ENCODE data around the gene FOXD2.
"Not testable (repeated sequence)": the region's sequence is repeated elsewhere in the genome, so short reads cannot be mapped to it uniquely, and the experiment has no call there.

FOXD2 gene

DNA sequence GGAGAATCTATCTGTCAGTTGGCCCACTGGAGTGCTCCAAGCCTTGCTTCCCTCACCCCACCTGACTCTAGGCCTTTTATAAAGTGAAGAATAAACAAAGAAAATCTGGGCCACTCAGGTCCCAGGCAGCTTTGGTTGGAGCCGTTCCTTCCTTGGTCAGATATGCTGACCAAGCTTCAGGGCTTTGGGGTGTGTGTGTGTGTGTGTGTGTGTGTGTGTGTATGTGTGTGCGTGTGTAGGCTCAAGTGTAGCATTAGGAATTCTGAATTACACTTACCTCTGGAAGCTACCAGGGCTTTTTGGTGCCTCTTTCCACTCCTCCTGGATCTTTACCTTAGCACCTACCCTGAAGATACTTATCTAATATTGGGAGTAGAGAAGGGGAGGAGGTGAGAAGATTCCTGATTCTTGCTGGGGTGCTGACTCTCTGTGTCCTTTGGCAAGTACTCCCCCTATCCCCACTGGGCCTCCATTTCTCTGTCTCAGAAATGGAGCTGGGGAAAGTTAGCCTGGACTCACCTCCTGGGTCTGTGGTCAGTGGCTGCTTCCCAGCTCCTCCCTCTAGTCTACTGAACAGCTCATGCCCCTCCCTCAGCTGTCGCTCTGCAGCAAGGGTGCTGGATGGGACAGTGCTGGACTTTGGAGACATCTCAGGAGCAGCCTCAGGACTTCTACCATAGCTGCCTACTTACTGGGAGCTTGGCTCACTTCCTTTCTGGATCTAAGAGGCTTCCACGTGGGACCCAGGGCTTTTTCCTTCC lies 10.8 kb downstream of the FOXD2 start:
- no peak for DNase-seq (ENCODE audit: low read depth)
- H3K4me3 ChIP-seq (ENCODE audit: control insufficient read depth, low read depth, low read length), result no peak overlapping the region
- TF ChIP-seq, protein P1, sequence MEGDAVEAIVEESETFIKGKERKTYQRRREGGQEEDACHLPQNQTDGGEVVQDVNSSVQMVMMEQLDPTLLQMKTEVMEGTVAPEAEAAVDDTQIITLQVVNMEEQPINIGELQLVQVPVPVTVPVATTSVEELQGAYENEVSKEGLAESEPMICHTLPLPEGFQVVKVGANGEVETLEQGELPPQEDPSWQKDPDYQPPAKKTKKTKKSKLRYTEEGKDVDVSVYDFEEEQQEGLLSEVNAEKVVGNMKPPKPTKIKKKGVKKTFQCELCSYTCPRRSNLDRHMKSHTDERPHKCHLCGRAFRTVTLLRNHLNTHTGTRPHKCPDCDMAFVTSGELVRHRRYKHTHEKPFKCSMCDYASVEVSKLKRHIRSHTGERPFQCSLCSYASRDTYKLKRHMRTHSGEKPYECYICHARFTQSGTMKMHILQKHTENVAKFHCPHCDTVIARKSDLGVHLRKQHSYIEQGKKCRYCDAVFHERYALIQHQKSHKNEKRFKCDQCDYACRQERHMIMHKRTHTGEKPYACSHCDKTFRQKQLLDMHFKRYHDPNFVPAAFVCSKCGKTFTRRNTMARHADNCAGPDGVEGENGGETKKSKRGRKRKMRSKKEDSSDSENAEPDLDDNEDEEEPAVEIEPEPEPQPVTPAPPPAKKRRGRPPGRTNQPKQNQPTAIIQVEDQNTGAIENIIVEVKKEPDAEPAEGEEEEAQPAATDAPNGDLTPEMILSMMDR (conservative IDR thresholded peaks at IDR 0.05; ENCODE audit: control insufficient read depth, insufficient read depth, low read depth, low read length), result no peak

DNA sequence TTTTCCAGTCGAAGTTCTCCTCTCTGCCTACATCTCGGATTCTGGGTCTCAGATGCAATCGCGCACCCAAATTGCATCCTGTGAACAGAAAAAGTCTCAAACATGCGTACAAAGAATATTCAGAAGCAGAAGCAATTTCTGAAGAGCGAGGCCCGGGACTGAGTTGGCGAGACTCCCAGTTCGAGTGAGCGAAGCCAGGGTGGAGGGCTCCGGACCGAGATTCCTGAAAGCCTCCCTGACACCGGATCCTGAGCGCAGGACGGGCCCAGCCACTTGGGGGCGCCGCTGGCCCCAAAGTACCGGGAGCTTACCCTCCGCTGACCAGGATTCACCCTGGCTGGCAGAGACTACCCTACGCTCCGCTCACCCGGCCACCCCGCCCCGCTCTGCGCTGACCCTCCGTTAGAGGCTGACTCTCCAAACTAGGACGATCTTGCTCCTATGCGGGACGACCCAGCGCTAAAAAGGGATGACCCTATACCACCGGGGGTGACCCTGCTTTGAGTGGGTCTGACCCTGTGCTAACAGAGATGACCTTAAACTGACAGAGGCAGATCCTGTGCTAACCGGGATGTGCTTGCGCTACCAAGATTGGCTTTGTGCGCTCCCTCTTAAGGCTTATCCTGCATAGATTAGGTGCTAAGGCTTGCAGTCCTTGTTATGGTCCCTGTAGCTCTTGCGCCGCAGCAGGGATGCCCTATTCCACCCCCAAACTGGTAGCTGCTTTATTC lies 12.1 kb downstream of the FOXD2 start:
- no peak overlapping the region for H3K4me3 ChIP-seq (ENCODE audit: control insufficient read depth, low read depth, low read length)
- no peak for DNase-seq (ENCODE audit: low read depth)
- TF ChIP-seq, protein P1 (conservative IDR thresholded peaks at IDR 0.05; ENCODE audit: control insufficient read depth, insufficient read depth, low read depth, low read length), result peak; percentile 36

DNA sequence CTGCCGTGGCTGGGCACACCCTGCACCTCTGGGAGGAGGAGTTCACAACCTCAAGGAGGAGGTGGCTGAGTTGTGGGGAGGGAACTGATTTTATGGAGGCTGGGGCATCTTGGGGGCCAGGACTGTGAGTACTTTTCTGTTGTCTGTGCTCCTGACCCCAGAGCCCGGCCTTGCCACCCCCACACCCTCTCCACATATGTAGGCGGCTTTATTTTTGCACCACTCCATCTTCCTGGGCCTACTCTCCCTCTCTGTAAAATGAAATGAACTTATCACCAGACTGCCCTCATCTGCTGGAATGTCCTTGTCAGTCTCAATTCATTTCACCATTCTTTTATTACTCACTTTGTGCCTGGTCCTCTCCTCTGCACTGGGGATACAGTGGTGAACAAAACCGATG lies 12.8 kb downstream of the FOXD2 start:
- no peak overlapping the region for H3K4me3 ChIP-seq (ENCODE audit: control insufficient read depth, low read depth, low read length)
- DNase-seq (ENCODE audit: low read depth), result no peak
- TF ChIP-seq, protein P1 (conservative IDR thresholded peaks at IDR 0.05; ENCODE audit: control insufficient read depth, insufficient read depth, low read depth, low read length), result no peak

DNA sequence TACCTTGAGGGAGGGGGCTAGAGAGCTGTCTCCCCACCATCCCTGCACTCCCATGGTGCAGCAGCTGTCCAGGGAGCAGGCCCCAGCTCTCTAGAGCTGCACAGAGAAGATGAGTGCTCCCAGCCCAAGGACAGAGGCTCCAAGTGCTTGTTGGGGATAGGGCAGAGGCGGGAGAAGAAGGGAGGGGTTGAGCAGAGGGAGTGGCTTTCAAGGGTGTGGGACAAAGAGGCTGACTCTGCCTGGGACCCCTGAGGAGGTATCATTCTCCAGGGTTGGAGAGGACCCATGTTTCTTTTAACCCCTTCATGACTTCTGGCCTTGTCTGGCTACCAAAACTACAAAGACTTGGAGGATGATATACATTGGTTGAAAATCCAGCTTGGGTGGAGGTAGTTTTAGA lies 14.6 kb downstream of the FOXD2 start:
- TF ChIP-seq, protein P1 (conservative IDR thresholded peaks at IDR 0.05; ENCODE audit: control insufficient read depth, insufficient read depth, low read depth, low read length), result no peak
- no peak for DNase-seq (ENCODE audit: low read depth)
- no peak overlapping the region for H3K4me3 ChIP-seq (ENCODE audit: control insufficient read depth, low read depth, low read length)

DNA sequence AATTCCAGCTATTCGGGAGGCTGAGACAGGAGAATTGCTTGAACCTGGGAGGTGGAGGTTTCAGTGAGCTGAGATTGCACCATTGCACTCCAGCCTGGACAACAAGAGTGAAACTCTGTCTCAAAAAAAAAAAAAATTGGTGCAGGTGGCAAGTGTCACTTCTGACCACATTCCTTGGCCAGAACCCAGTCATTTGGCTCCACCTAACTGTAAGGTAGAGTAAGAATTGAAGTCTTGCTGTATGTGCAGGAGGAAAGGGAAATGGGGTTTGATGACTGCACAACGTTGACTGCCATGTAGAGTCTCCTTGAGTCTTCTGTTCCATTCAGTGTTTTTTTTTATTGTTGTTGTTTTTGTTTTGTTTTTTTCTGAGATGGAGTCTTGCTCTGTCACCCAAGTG lies 16.1 kb downstream of the FOXD2 start:
- not testable (repeated sequence) for DNase-seq (ENCODE audit: low read depth)

DNA sequence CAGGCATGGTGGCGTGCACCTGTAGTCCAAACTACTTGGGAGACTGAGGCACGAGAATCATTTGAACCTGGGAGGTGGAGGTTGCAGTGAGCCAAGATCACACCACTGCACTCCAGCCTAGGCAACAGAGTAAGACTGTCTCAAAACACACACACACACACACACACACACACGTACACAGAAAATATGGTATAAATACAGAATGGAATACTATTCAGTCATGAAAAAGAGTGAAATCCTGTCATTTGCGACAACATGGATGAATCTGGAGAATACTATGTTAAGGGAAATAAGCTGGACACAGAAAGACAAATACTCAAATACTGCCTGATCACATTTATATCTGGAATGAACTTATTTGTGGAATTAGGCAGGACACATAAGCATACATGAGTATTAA lies 18.4 kb downstream of the FOXD2 start:
- DNase-seq (ENCODE audit: low read depth), result no peak
- TF ChIP-seq, protein P1 (conservative IDR thresholded peaks at IDR 0.05; ENCODE audit: control insufficient read depth, insufficient read depth, low read depth, low read length), result no peak
- no peak overlapping the region for H3K4me3 ChIP-seq (ENCODE audit: control insufficient read depth, low read depth, low read length)

More for the DNA sequence above, 16.1 kb downstream of the FOXD2 start:
- not testable (repeated sequence) for H3K4me3 ChIP-seq (ENCODE audit: control insufficient read depth, low read depth, low read length)

DNA sequence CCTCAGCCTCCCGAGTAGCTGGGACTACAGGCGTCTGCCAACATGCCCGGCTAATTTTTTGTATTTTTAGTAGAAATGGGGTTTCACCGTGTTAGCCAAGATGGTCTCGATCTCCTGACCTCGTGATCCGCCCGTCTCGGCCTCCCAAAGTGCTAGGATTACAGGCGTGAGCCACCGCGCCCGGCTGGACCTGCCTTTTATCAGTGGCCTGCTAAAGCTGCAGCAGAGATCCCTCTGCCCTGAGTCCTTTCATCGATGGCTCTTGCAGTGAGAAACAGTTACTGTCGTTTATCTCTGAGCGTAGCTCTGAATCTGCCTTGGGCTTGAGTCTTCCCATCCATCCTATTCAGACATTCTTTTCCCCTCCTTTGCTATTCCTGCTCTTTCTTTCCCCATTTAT lies 19.7 kb downstream of the FOXD2 start:
- DNase-seq (ENCODE audit: low read depth); H3K4me3 ChIP-seq (ENCODE audit: control insufficient read depth, low read depth, low read length): not testable (repeated sequence)
